Thoracic aorta (tissue), 2 donors: ENCODE measurements around the gene NOL12. TPM values are rescaled to one million over a fixed set of nuclear protein-coding genes. Genes with fewer than 3 reads are reported as not detected.

ENCODE experiments used
- ATAC-seq: fragments of 150-250 bp; one replicate; pipeline ENCODE4 v1.8.0; 2017; ENCODE audit warnings: low read depth; ENCODE audit not compliant: insufficient number of reproducible peaks, low FRiP score
- DNase-seq: peaks from one replicate; pipeline ENCODE4 v3.0.0-alpha.2; 2020; ENCODE audit warnings: low spot score
- H3K27ac ChIP-seq, 2 donors: fragments of 200-600 bp; sonication (generic); 1 replicate in 1 of 2; 2 replicates in 1 of 2; pipeline ENCODE4 v1.5.1; 2016; ENCODE audit warnings: mild to moderate bottlenecking in 2 of 2, moderate library complexity in 2 of 2
- H3K27me3 ChIP-seq: fragments of 200-600 bp; sonication (generic); replicated peaks from 2 replicates; pipeline ENCODE4 v1.6.0; 2016; ENCODE audit warnings: mild to moderate bottlenecking; ENCODE audit not compliant: insufficient read depth
- H3K36me3 ChIP-seq: fragments of 200-600 bp; sonication (generic); one replicate; pipeline ENCODE4 v1.5.1; 2016
- H3K4me1 ChIP-seq, 2 donors: fragments of 200-600 bp; sonication (generic); 1 replicate in 1 of 2; 2 replicates in 1 of 2; pipeline versions ENCODE4 v1.5.1 to v1.6.0; 2016; ENCODE audit warnings: low read depth in 2 of 2, mild to moderate bottlenecking in 1 of 2; ENCODE audit not compliant: control insufficient read depth in 1 of 2
- H3K4me3 ChIP-seq: fragments of 200-600 bp; sonication (generic); 2 replicates; pipeline ENCODE4 v1.5.1; 2016; ENCODE audit warnings: mild to moderate bottlenecking
- H3K9me3 ChIP-seq: fragments of 200-600 bp; sonication (generic); 2 replicates; pipeline ENCODE4 v1.5.1; 2016
- total RNA-seq, 2 donors: library from RNA; depleted of rRNA; stranded (reverse); fragments of >200 nt; gene quantifications; one replicate each; pipeline versions ENCODE4 v1.1.0 to v1.2.3, GENCODE V29; 2016
- TF ChIP-seq, protein P1 (sequence below): fragments of 200-600 bp; sonication (generic); IDR thresholded peaks from one replicate; pipeline ENCODE4 v1.5.1; 2019; ENCODE audit warnings: antibody characterized with exemption

The NOL12 gene, protein sequence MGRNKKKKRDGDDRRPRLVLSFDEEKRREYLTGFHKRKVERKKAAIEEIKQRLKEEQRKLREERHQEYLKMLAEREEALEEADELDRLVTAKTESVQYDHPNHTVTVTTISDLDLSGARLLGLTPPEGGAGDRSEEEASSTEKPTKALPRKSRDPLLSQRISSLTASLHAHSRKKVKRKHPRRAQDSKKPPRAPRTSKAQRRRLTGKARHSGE
- total RNA-seq = 10 to 100 TPM; 11.1 to 58.9 TPM

- ATAC-seq = peak; percentile 30
Measured at GRCh38 chr22:37686002-37686982, at the start of gene NOL12. Gene NOL12, plus strand, starts transcription at chr22:37686343. Its CDS starts 50 bp downstream, at chr22:37686393.

DNA sequence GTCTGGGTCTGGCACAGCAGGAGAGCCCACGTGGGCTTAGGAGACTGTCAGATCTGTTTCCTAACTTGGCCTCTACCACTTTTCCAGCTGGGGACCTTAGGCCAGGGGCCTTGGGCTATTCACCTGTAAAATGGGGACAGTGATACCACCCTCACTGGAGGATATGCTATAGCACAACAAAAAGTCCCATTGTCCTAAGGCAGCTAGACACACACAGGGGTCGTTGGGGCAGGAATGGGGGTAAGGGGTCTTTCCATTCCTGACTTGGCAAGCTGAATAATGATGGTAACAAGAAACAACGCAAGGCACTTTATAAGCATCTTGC, 49.2 kb upstream of the NOL12 start:
- ATAC-seq (no peak), DNase-seq (no peak)
- no peaks in the 10 kb centered on the region for H3K36me3 ChIP-seq
- peaks cover 16 to 35% of the 10 kb centered on the region in 2 donors for H3K4me1 ChIP-seq
- H3K4me3 ChIP-seq = no peak overlapping the region
- no peaks in the 10 kb centered on the region for H3K27me3 ChIP-seq
- no peaks in the 10 kb centered on the region for H3K9me3 ChIP-seq
- TF ChIP-seq, protein P1, sequence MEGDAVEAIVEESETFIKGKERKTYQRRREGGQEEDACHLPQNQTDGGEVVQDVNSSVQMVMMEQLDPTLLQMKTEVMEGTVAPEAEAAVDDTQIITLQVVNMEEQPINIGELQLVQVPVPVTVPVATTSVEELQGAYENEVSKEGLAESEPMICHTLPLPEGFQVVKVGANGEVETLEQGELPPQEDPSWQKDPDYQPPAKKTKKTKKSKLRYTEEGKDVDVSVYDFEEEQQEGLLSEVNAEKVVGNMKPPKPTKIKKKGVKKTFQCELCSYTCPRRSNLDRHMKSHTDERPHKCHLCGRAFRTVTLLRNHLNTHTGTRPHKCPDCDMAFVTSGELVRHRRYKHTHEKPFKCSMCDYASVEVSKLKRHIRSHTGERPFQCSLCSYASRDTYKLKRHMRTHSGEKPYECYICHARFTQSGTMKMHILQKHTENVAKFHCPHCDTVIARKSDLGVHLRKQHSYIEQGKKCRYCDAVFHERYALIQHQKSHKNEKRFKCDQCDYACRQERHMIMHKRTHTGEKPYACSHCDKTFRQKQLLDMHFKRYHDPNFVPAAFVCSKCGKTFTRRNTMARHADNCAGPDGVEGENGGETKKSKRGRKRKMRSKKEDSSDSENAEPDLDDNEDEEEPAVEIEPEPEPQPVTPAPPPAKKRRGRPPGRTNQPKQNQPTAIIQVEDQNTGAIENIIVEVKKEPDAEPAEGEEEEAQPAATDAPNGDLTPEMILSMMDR = no peak
- H3K27ac ChIP-seq = no peak overlapping the region

More at GRCh38 chr22:37686002-37686982, at the start of gene NOL12:
- Histone ChIP-seq H3K4me3 (peak within 1 kb of the TSS; percentile 99), H3K27me3 (no peaks in the 10 kb centered on the region), H3K9me3 (no peaks in the 10 kb centered on the region), H3K4me1 (peaks cover 4 to 15% of the 10 kb centered on the region in 2 donors), H3K36me3 (peaks cover 14% of the 10 kb centered on the region), H3K27ac (peak within 1 kb of the TSS; percentile 81 to 89)
- DNase-seq = peak; percentile 41
- TF ChIP-seq, protein P1 = peak; percentile 0

DNA sequence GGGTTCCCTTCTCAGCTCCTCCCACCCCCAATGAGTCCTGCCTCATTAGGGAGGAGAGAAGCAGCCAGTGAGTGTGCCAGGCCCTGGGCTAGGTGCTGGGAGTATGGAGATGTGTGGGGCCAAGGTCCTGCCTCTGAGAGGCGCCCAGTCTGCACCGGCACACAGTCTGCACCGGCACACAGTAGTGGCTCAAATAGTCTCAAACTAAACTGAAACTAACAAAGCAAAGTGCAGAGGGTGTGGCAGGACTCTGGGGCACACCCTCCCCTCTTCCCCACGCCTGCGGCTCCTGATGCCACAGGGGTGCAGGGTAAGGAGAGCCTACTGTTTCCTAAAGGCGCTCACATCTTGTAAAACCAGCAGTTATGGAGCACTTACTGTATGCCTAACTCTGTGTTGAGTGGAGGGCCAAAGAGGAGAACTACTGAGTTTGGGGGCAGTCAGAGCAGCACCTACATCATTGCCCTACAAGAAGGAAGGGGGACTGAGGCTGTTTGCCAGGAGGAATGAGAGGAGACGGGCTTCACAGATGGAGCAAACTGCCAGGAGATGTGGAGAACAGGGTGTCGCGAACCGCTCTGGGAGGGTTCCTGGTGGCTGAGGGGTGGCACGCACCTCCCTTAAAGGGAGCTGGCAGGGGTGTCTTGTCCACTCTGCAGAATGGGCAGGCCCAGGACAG, 47.6 kb upstream of the NOL12 start:
- DNase-seq = no peak
- Histone ChIP-seq H3K4me3 (peak overlapping the region; percentile 74), H3K4me1 (peaks cover 10 to 26% of the 10 kb centered on the region in 2 donors), H3K27ac (no peak overlapping the region), H3K36me3 (no peaks in the 10 kb centered on the region), H3K27me3 (no peaks in the 10 kb centered on the region), H3K9me3 (no peaks in the 10 kb centered on the region)
- ATAC-seq = no peak
- TF ChIP-seq, protein P1 = no peak

- Histone ChIP-seq H3K36me3 (no peaks in the 10 kb centered on the region), H3K27ac (no peak within 1 kb of the TSS), H3K27me3 (no peaks in the 10 kb centered on the region), H3K4me1 (peaks cover 6 to 19% of the 10 kb centered on the region in 2 donors), H3K9me3 (no peaks in the 10 kb centered on the region), H3K4me3 (peak within 1 kb of the TSS; percentile 74)
- DNase-seq (no peak), ATAC-seq (no peak)
- TF ChIP-seq, protein P1 = no peak
Measured at GRCh38 chr22:37639070-37639760, 46.9 kb upstream of the NOL12 start, which contains the start of gene SH3BP1. Gene SH3BP1, plus strand, starts transcription at chr22:37639669. Its CDS starts 119 bp downstream, at chr22:37639788.
